ENCODE measurements around the gene COL15A1.

The COL15A1 gene

DNA sequence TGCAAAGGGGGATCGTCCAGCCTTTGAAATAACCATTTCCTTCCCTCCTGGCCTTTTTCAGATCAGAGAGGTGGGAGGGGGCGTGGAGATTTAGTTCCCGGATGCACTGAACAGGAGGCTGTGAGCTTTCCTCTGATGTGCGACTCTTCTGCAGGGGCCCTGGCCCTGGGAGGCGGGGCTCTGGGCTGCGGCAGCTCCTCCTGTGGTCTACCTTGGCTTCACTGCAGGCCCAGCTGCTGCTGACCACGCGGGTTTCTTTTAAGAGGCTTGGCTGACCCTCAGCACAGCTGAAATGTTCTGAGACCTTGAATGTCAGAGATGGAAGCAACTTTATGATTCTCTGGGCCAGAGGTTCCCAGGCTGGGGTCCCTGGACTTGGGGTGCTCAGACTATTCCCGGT, 27.0 kb upstream of the COL15A1 start:
- no peak for DNase-seq (ENCODE audit: low read depth in 2 of 2)

DNA sequence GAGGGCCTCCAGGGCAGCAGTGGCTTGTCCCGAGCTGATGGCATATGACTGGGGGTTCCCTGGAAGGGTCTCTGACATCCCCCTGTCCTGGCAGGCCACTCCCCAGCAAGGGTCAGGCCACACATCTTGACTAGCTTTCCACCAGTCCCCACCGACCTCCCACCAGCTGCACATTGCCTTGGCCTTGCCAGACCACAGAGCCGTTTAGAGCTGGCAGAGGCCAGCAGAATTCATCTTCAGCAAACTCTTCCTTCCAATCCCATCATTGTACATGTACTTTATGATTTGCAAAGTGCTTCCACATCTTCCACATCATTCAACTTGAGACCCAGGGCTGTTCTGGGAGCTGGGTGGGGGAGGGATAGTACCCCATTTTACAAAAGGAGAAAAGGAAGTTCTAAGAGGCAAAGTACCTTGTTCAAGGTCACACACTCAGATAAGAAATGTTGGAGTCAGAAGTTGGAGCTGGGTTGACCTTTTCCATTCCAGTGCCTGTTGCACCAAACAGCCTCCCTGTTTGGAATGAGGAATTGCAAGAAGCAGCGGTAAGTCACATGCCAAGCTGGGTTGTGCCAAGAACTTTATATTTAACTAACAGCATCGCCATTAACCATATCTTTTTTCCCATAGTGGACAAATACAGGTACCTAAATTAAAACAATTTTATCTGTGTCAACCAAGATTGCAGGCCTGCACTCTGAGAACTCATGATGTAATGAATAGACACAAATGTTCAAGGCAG, 25.8 kb upstream of the COL15A1 start:
- no peak for DNase-seq (ENCODE audit: low read depth in 2 of 2)

DNA sequence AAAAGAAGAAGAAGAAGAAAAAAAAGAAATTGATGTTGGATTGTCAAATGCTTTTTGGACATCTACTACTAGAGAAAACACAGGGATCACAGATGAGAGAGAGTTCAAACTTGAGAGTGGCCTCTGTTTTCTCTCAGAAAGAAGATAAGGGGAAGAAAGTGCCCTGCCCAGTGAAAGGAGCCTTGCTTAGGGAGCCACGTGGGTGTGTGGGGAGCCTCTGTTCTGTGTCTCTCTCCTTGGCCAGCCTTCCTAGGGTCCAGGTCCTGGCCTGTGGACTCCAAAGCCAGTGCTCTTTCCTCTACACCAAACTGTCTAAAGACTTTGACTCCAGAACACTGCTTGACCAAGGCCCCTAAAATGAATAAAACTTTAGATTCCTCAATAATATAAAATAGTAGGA, 22.0 kb upstream of the COL15A1 start:
- no peak for DNase-seq (ENCODE audit: low read depth in 2 of 2)

DNA sequence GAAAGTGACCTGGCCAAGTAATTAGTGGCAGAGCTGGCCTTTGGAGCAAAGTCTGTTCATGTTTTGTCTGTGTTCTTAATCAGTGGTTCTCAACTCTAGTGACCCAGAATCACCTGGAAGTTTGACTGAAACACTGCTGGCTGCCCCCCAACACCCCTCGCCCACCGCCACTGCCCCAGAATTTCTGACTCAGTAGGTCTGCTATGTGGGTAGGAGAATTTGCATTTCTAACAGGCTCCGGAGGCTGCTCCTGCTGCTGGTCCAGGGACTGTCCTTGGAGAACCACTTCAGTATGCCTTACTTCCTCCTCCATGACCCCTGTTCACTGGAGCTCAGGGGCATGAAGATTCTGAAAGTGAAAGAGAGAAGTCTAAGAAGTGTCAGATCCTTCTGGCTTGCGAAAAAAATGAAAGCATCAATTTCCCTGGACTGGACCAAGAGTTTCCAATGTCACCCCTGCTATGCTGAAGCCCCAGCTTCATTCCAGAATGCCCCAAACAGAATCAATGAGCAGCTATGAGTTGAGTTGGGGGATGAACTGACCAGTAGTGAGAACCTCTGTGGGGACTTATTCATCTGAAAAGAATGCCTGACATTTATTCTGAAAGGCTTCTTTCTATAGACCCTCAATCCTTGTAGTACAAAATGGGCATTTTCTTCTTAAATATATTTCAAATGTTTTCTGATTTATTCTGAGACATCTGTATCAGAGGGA, 20.8 kb upstream of the COL15A1 start:
- no peak for DNase-seq (ENCODE audit: low read depth in 2 of 2)

DNA sequence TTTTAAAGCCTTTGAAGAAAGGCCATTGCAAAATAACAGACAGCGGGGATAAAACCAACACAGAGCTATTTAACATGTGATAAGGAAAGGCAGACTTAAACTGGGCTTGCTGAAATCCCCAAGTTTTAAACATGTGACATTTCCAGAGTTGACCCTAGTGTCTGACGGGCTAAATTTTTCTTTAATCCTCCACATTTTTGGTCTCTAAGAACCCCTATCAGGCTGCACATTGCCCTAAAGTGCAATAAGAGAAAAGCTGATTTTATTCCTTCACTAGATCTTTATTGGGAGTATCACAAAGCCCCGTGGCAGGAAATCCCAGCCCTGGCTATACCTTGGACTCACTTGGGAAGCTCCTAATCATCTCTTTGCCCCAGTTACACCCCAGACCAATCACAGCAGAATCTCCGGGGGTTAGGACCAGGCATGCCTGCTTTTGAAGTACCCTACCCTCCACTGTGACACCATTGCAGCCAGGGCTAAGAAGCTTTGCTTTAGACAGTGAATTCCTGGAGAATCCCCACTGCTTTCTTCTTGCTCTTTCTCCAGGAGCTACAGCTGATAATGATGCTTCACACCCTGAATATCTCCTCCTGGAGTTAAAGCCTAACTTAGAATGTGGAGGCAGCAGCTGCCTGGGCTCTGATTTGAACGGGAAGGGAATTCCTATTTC, 20.1 kb upstream of the COL15A1 start:
- no peak for DNase-seq (ENCODE audit: low read depth in 2 of 2)

DNA sequence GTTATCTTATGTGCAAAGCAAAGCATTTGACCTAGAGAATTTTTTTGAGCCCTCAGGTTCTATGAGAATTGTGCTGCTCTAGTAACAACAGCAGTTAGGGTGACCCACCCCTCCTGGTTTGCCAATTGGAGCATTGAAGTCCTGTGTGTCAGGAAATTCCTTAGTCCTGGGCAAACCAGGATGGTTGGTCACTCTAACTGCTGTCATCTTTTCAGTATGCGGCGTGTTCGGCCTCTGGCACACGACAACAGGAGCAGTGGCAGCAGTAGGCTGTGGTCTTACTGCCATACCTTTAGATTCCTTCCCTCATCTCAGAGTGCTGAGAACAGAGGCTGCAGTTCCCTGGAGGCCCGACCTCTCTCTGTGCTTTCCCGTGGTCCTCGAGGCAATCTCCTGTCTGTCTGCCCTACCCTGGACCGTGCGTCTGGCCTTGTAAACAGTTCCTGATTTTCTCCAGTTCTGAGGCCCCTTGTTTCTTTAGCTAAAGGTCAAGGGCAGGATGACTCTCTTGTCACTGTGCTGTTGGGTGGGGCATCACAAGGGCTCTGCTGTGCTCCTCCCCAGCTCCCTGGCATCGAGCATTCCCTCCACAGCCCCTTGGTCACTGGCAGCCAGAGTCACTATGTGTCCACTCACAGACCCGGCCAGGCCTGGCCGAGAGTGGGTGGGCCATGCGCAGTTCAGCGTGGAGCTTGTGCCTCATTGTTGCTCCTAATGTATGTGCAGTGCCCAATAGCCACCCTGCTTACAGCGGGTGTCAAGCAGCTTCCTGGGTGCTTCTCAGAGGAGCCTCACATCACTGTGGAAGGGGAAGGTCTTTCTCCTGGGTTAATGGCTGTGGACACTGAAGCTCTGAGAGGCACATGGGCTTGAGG, 18.5 kb upstream of the COL15A1 start:
- no peak for DNase-seq (ENCODE audit: low read depth in 2 of 2)

DNA sequence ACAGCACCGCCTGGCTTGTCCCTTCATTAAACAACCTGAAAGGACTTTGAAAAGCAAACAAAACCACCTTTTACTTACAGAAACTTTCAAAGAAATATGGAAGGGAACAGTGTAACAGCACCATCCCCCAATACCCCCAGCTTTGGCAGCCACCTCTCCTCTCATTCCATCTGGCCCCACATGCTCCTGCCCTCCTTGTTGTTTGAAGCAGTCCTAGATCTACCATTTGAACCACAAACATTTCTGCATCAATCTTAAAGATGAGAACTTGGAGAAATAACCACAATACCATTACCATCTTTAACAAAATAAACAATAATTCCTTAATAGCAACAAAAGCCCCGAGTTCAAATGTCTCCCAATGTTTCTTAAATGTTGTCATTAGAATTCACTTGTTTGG, 17.8 kb upstream of the COL15A1 start:
- DNase-seq (ENCODE audit: low read depth in 2 of 2), result no peak

DNA sequence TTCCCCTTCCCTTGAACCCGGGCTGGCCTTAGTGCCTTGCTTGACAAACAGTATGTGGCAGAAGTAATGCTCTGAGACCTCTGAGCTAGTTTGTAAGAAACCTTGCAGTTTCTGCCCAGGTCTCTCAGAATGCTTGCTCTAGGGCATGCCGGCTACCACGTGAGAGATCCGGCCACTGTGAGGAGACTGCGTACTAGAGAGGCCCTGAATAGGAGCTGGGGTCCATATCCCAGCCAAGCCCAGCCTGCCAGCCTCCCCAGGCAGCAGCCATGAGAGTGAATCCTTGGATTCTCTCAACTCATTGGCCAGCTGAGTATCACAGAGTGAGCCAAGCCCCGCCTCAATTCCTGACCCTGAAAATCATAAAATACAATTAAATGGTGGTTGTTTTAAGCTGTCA, 16.0 kb upstream of the COL15A1 start:
- DNase-seq (ENCODE audit: low read depth in 2 of 2), result no peak

DNA sequence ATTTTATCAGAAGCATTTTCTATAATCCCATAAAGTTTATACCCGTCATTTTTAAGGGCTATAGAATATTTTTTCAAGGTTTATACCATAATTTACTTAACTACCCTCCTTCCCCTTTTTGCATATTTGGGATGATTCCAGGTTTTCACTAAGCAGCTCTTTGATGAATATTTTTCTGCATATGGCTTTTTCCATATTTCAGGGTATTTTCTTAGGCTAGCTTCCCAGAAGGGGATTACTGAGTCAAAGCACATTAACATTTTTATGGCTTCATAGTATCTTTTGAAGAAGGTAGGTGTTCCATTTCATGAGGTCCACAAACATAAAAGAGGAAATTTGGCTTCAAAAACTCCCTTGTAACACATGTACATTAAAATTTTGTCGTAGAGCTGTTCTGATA, 14.6 kb upstream of the COL15A1 start:
- peak; percentile 71 to 77 for DNase-seq (ENCODE audit: low read depth in 2 of 2)

DNA sequence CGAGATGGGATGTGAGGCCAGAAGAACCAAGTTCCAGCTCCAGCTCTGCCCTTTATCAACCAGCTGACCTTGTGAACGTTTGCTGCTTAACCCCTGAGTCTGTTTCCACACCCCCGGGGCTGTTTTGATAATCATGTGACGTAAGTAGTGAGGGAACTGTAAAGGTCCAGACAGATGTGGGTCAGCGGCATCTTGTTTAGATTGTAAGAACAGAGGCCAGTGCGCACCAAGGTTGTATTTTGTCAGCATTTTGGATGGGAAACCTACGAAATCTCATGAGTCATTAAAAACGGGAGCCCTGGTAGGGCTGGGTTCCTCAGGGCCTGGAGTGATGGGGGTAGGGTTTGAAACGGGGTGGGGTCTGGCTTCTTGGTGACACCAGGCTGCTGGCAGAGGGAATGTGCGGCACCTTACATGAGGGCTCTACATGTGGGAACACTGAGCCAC, 13.8 kb upstream of the COL15A1 start:
- DNase-seq (ENCODE audit: low read depth in 2 of 2), result no peak

DNA sequence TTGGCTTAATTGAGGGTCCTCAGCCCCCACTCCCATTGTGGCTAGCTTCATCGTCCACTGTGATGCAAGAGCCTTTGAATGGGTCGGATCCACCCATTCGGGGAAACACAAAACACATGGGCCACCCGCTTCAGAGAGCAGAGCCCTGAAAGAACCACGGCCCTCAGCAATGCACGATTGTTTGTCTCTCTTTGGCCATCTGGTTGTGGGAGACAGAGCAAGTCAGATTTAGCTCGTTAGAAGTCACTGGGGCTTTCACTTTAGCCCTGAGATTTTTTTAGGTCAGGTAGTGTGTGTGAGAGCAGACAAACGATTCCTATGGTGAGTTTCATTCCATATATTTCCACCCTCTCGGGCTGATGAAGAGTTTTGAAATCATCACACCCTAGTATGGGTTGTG, 12.9 kb upstream of the COL15A1 start:
- no peak for DNase-seq (ENCODE audit: low read depth in 2 of 2)

DNA sequence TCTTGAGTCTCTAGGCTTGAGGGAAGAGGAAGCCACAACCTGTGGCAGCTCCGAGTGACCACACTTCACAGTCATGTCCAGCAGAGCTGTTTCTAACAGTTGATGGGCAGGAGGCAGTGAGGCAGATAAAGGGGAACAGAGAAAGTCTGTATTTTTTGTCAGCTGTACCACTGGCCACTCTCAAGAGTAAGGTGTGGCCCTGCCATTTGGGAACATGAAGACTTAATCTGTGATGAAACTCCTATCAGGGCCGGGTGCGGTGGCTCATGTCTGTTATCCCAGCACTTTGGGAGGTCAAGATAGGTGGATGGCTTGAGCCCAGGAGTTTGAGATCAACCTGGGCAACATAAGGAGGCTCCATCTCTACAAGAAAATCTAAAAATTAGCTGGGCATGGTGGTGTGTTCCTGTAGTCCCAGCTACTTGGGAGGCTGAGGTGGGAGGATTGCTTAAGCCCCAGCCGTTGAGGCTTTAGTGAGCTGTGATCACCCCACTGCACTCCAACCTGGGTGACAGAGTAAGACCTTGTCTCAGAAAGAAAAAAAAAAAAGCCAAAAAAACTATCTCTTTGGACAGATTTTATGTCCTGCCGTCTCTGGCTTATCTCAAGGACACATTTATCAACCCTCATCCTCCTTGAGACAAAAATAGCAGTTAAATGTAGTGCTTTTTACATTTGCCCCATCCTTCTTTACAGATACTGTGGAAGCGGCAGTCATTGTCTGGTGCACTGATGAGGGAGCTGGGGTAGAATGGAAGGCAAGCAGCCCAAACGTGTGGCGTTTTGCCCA, 11.9 kb upstream of the COL15A1 start:
- no peak for DNase-seq (ENCODE audit: low read depth in 2 of 2)

DNA sequence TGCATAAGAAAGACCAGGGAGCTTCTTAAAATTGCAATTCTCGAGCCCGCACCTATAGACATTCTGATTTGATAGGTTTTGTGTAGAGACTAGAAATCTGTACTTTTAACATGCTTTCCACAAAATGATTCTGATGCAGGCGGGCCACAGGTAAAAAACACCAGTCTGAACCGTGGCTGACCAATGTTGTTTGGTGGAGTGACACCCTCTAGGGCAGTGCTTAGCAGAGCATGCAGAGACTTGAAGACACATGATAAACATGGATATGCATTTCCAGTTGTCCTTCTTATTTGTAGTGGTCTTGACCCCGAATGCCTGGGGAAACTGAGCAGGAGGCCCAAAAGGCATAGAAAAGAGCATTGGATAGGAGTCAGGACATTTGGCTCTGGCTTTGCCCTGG, 10.5 kb upstream of the COL15A1 start:
- no peak for DNase-seq (ENCODE audit: low read depth in 2 of 2)

DNA sequence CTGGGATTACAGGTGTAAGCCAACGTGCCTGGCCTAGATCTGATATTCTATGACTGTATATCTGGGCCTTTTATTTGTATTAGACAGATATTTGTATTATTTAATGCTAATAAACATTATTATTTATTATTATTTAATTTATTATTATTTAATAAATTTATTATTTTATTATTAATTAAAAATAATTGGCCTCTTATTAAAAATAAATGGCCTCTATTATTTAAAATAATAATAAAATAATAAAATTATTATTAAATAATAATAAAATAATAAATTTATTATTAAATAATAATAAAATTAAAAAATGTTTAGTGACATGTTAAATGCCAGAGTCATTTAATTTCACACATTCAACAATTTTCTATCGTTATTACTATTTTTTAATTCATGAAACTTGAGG, 9.8 kb upstream of the COL15A1 start:
- DNase-seq (ENCODE audit: low read depth in 2 of 2), result no peak

DNA sequence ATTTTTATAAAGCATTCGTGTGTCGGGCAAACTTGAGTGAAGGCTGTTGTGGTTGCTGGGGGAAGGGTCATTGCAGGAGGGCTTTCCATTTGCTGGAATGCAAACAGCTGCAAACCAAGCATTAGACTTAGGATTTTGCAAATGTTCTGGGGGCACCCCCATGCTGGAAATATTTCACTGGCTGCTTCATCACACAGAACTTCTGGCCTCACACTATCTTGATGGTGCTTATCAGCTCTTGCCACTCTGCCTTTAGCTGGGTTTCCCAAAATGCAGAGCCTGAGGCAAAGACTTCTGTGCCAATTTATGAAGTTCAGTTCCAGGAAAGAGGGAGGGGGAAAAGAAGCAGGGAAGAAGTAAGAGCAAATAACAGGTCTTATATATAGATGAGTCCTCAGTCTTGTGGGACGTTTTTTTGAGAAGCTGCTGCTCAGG, 8.6 kb upstream of the COL15A1 start:
- DNase-seq (ENCODE audit: low read depth in 2 of 2), result no peak

DNA sequence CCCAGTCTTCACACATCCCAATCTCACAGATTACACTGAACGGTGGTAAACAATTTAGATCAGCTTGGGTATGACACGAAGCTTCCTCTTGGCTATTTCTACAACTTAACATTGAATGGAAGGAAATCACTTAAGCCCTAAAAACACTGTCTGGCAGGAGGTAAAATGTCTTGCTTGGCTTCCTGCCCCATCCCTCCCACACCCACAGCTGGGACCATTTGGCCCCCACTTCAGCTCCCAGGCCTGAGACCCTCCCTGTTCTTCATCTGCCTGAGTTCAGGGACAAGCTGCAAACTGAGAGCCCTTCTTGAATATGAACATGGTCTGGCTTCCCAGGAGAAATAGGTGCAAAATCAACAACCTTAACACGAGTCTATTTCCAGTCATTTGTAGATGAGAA, 3.4 kb upstream of the COL15A1 start:
- no peak for DNase-seq (ENCODE audit: low read depth in 2 of 2)

DNA sequence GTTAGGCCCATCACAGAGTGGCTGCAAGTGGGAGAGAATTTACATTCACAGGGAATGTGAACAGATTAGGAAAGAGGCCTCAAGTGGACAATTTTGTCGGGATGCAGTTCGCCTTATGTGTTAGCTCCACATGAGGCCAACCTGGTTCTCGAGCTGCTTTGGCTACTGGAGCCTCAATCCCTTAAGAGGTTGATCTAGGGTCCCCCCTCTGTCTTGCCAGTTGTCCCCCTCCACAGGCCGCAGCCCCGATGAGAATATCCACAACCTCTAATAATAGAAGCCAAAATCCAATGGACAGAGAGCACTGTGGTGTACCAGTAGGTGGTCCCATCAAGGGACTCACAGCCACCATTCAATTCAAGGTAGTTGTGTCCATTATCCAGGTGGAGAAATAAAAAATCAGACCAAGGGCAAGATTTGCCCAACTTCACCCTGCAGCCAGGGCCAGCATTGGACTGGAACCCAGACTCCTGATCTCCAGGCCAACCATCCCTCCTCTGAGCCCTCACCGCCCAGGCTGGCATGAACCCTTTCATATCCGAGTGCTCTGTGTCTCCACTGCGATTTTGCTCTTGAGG, 1.7 kb upstream of the COL15A1 start:
- no peak for DNase-seq (ENCODE audit: low read depth in 2 of 2)

DNA sequence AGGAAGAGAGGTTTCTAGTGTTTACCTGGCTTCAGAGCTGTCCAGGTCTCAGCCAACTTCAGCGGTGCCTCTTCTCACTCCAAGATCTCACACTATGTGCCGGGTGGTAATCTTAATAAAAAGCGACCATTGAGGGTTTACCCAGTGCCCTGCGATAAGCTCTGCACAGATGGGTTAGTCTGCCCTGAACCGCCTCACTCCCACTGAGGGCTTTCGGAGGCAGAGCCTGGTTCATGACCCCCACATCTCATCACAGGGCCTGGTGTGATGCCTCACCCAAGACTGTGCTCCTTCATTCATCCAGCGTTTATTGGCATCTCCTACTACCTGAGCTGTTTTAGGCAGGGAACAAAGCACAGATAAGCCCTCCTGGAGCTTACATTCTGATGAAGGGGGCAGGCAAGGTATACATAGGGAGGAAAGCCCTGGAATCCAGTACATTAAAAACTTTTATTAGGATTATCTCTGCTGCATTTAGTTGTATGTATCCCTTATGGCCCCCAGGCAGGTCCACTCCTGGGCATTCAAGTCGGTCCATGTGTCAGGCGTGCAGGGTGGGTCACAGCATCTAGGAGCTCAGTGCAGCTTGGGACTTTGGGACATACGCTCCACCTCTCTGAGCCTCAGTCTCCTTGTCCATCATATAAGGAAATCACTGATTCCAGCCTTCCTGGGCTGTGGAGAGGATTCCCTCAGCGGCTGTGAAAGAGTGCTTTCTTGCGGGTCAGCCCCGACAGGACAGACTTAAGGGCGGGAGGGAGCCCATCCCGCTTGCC, 613 bp upstream of the COL15A1 start:
- DNase-seq (ENCODE audit: low read depth in 2 of 2), result no peak

DNA sequence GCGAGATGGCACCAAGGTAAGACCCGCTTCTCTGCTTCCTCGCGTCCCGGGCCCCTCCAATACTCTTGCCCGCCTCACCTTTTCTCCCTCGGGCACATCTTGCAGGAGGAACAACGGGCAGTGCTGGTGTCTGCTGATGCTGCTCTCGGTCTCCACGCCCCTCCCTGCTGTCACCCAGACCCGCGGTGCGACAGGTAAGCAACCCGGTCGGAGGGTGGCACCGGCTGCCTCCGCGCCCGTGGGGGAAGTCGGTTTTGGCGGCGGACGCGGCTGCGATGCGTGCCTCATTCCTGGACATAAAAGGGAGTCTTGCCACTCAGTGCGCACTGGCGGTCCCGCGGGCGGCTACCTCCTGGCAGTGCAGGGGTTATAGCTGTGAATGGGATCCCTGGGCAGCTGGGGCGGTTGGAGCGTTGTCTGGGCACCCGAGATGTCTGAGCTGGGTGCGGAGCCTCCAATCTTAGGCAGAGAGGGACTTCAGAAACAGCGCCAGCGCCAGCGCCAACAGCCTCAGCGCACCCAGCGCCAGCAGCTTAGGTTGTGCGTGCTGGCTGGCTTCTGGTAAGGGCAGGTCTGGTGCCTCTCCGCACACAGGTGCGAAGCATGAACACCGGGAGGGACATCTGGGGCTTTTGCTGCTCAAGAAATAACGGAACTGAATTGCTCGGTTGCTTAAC, 488 bp downstream of the COL15A1 start:
- DNase-seq (ENCODE audit: low read depth in 2 of 2), result no peak

DNA sequence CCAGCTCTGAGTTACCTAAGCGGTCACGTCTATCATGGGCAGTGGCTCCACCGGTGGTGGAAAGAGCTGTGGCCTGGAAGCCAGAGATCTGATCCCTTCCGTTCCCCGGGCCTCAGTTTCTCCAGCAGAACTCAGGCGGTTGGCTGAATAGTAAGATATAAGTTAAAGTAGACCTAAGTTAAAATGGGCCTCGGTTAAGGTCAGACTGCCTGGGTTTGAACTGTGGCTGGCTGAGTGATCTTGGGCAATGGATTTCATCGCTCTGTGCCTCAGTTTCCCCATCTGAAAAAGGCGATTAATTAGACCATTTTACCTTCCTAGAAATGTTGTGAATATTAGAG, 997 bp downstream of the COL15A1 start:
- DNase-seq (ENCODE audit: low read depth in 2 of 2), result no peak
